ENCODE measurements around the gene FAR2.
A peak's percentile ranks its signal among the peaks of the same experiment; 100 is the strongest.

Gene FAR2

DNA sequence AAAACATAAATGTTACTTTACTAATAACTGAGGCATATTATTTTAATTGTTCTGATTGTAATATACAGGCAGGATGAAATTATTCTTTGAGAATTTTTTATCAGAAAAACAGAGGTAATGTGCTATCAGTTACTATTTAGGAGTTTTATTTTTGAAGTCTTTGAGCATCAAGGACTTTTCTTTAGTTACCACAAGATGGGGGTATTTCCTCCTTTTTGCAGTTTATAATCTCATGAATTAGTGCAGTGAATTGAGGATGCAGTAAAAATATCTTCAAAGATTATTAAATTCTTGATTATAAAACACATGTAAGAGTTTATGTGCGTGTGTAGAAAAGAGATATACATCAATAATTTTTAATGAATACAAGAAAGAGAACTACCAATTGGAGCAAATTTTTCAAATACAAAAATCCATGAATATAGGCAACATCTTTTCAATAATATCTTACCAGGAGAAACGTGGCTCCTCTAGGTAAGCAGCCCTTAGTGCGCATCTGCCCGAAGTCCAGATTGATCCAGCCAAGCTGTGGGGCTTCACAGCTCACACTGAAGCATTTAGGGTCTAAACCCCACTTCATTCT, 160.3 kb downstream of the FAR2 start:
- ChIA-PET CTCF (no interaction called here), POLR2A (no interaction called here)
- TF ChIP-seq FOXA1 (IDR thresholded peaks at IDR 0.05) (no peak), ZNF384 (IDR thresholded peaks at IDR 0.05) (no peak), FOXK2 (IDR thresholded peaks at IDR 0.05) (no peak), HDGF (IDR thresholded peaks at IDR 0.05; ENCODE audit: borderline replicate concordance) (no peak), SUZ12 (IDR thresholded peaks at IDR 0.05) (no peak), TARDBP (IDR thresholded peaks at IDR 0.05) (no peak), ELF4 (IDR thresholded peaks at IDR 0.05) (no peak), NFRKB (IDR thresholded peaks at IDR 0.05) (no peak), BHLHE40 (IDR thresholded peaks at IDR 0.05; ENCODE audit: borderline replicate concordance) (no peak), FOXM1 (IDR thresholded peaks at IDR 0.05; ENCODE audit: borderline replicate concordance) (no peak), LEF1 (IDR thresholded peaks at IDR 0.05; ENCODE audit: borderline replicate concordance) (no peak), L3MBTL2 (conservative IDR thresholded peaks at IDR 0.05) (no peak), CTBP1 (IDR thresholded peaks at IDR 0.05; ENCODE audit: borderline replicate concordance) (no peak), SP1 (IDR thresholded peaks at IDR 0.05) (no peak), ARNT (IDR thresholded peaks at IDR 0.05) (no peak)
- TF ChIP-seq, protein P1, sequence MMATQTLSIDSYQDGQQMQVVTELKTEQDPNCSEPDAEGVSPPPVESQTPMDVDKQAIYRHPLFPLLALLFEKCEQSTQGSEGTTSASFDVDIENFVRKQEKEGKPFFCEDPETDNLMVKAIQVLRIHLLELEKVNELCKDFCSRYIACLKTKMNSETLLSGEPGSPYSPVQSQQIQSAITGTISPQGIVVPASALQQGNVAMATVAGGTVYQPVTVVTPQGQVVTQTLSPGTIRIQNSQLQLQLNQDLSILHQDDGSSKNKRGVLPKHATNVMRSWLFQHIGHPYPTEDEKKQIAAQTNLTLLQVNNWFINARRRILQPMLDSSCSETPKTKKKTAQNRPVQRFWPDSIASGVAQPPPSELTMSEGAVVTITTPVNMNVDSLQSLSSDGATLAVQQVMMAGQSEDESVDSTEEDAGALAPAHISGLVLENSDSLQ (IDR thresholded peaks at IDR 0.05) = no peak
- no peak for DNase-seq (ENCODE audit: extremely low spot score)

DNA sequence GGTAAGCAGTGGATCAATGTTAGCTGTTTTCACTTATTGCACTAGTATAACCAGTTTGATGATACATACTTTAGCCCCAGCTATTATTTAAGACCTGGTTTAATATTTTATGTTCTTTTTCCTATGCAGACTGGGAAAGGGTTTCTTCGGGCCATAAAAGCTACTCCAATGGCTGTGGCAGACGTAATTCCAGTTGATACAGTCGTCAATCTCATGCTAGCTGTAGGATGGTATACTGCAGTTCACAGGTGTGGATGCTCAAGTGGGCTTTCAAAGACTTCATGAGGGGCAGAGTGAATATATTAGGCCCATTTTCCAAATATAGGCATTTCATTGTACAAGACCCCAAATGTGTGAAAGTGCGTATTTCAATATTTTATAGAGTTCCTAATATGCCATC, 161.8 kb downstream of the FAR2 start:
- DNase-seq (ENCODE audit: extremely low spot score) = no peak
- ChIA-PET CTCF (no interaction called here), POLR2A (no interaction called here)
- no peak for TF ChIP-seq SP1 (IDR thresholded peaks at IDR 0.05)
- TF ChIP-seq, protein P1 (IDR thresholded peaks at IDR 0.05) = no peak
- TF ChIP-seq FOXM1 (IDR thresholded peaks at IDR 0.05; ENCODE audit: borderline replicate concordance) = no peak
- no peak for TF ChIP-seq ARNT (IDR thresholded peaks at IDR 0.05)
- TF ChIP-seq FOXK2 (IDR thresholded peaks at IDR 0.05) = no peak
- TF ChIP-seq LEF1 (IDR thresholded peaks at IDR 0.05; ENCODE audit: borderline replicate concordance) = no peak
- no peak for TF ChIP-seq ZNF384 (IDR thresholded peaks at IDR 0.05)
- no peak for TF ChIP-seq L3MBTL2 (conservative IDR thresholded peaks at IDR 0.05)
- no peak for TF ChIP-seq BHLHE40 (IDR thresholded peaks at IDR 0.05; ENCODE audit: borderline replicate concordance)
- no peak for TF ChIP-seq FOXA1 (IDR thresholded peaks at IDR 0.05)
- no peak for TF ChIP-seq ELF4 (IDR thresholded peaks at IDR 0.05)
- TF ChIP-seq SUZ12 (IDR thresholded peaks at IDR 0.05) = no peak
- TF ChIP-seq HDGF (IDR thresholded peaks at IDR 0.05; ENCODE audit: borderline replicate concordance) = no peak
- no peak for TF ChIP-seq CTBP1 (IDR thresholded peaks at IDR 0.05; ENCODE audit: borderline replicate concordance)
- no peak for TF ChIP-seq TARDBP (IDR thresholded peaks at IDR 0.05)
- TF ChIP-seq NFRKB (IDR thresholded peaks at IDR 0.05) = no peak

DNA sequence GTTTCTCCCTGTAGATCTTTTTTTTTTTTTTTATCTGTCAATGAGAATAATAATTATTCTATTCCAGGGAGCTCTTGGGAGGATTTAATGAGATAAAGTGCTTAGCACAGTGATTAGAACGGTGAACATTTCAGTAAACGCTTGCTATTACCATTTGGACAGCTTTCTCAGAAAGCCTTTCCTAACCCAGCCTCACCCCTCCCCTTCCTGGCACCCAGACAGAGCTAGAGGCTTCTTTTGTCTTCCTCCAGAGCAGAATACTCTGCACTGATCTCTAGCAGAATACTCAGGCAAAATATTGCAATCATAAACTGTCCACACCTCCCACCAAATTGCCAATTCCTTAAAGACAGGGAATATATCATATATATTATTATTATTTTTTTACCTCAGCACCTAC, 165.3 kb downstream of the FAR2 start:
- no peak for TF ChIP-seq TARDBP (IDR thresholded peaks at IDR 0.05)
- no peak for TF ChIP-seq BHLHE40 (IDR thresholded peaks at IDR 0.05; ENCODE audit: borderline replicate concordance)
- TF ChIP-seq SP1 (IDR thresholded peaks at IDR 0.05) = no peak
- TF ChIP-seq CTBP1 (IDR thresholded peaks at IDR 0.05; ENCODE audit: borderline replicate concordance) = no peak
- no peak for TF ChIP-seq NFRKB (IDR thresholded peaks at IDR 0.05)
- no peak for TF ChIP-seq FOXA1 (IDR thresholded peaks at IDR 0.05)
- TF ChIP-seq, protein P1 (IDR thresholded peaks at IDR 0.05) = no peak
- no peak for TF ChIP-seq ARNT (IDR thresholded peaks at IDR 0.05)
- TF ChIP-seq SUZ12 (IDR thresholded peaks at IDR 0.05) = no peak
- no peak for TF ChIP-seq LEF1 (IDR thresholded peaks at IDR 0.05; ENCODE audit: borderline replicate concordance)
- no peak for TF ChIP-seq ELF4 (IDR thresholded peaks at IDR 0.05)
- TF ChIP-seq ZNF384 (IDR thresholded peaks at IDR 0.05) = no peak
- TF ChIP-seq L3MBTL2 (conservative IDR thresholded peaks at IDR 0.05) = no peak
- no peak for TF ChIP-seq HDGF (IDR thresholded peaks at IDR 0.05; ENCODE audit: borderline replicate concordance)
- TF ChIP-seq FOXK2 (IDR thresholded peaks at IDR 0.05) = no peak
- no peak for TF ChIP-seq FOXM1 (IDR thresholded peaks at IDR 0.05; ENCODE audit: borderline replicate concordance)
- DNase-seq (ENCODE audit: extremely low spot score) = no peak
- ChIA-PET CTCF (no interaction called here), POLR2A (no interaction called here)

DNA sequence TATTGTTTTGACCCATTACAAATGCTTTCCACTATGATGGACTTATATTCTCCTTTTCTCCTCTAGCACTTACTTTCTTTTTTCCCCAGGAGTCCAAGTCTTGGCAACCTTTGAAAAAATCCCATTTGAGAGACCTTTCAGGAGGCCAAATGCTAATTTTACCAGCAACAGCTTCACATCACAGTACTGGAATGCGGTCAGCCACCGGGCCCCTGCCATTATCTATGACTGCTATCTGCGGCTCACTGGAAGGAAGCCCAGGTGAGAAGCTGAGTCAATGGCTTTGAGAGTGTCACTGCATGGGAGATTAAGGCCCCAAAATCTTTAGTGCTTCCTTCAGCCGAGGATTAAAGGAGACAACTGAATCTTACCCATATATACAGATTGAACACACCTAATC, 167.7 kb downstream of the FAR2 start:
- ChIA-PET POLR2A (no interaction called here), CTCF (no interaction called here)
- TF ChIP-seq LEF1 (IDR thresholded peaks at IDR 0.05; ENCODE audit: borderline replicate concordance) = no peak
- TF ChIP-seq SUZ12 (IDR thresholded peaks at IDR 0.05) = no peak
- TF ChIP-seq HDGF (IDR thresholded peaks at IDR 0.05; ENCODE audit: borderline replicate concordance) = no peak
- TF ChIP-seq FOXM1 (IDR thresholded peaks at IDR 0.05; ENCODE audit: borderline replicate concordance) = no peak
- TF ChIP-seq ZNF384 (IDR thresholded peaks at IDR 0.05) = no peak
- no peak for TF ChIP-seq CTBP1 (IDR thresholded peaks at IDR 0.05; ENCODE audit: borderline replicate concordance)
- TF ChIP-seq, protein P1 (IDR thresholded peaks at IDR 0.05) = no peak
- no peak for DNase-seq (ENCODE audit: extremely low spot score)

DNA sequence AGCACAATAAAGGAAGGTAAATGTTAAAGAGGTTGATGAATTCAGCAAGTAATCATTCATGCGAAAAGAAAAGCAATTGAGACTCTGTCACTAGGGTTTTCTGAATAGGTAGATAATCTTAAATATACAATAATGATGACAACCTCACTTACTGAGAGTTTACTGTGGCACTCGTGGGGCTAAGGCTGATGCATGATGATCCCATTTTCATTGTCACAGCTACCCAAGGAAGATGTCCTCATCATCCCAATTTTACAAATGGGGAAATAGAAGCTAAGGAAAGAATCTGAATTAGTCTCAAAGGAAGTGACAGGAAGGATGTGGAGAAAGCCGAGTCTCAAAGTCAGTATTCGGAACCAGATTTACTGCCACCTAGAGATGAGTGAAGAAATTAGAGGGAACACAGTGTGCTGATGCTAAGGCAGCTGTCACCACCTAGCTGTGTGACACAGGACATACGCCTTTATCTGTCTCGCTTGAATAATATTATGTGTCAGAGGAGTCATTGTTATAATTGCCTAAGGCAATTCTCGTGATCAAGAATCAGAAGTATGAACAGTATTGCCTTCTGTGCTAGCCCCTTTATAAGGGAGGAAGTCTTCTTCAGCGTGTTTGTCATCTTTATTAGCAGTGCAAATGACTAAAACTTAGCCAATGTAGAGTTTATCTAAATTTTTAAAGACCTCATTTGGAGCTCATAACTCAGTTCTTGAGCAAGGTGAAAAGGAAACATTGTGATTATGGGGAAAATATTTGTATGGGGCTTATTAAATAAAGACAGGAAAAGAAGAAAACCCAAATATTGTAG, 168.7 kb downstream of the FAR2 start:
- POLR2A ChIA-PET = interaction anchor here (0.8 kb wide), 1 partner anchor 64 kb away, joined by 3 read pairs; the partner anchor contains the start of gene ERGIC2
- CTCF ChIA-PET = interaction anchor here (0.6 to 1.4 kb wide), 2 partner anchors 245 to 1284 kb away, joined by 3 to 14 read pairs; no protein-coding TSS in a partner anchor
- no peak for TF ChIP-seq ZNF384 (IDR thresholded peaks at IDR 0.05)
- TF ChIP-seq, protein P1 (IDR thresholded peaks at IDR 0.05) = peak; percentile 51
- no peak for TF ChIP-seq SUZ12 (IDR thresholded peaks at IDR 0.05)
- no peak for TF ChIP-seq FOXA1 (IDR thresholded peaks at IDR 0.05)
- TF ChIP-seq ARNT (IDR thresholded peaks at IDR 0.05) = no peak
- peak; percentile 61 for DNase-seq (ENCODE audit: extremely low spot score)

All from HEK293T (cell line).